Measurements from ENCODE around the gene RNF149.
"Not testable (repeated sequence)": the region's sequence is repeated elsewhere in the genome, so short reads cannot be mapped to it uniquely, and the experiment has no call there.

Gene RNF149
- total RNA-seq, result 108 to 230 (median 160) reads per million in 9 experiments

GRCh38 chr2:101308432-101309210 is at the start of gene RNF149:
Gene RNF149 (minus strand): TSS chr2:101308701. CDS start chr2:101308588, 113 bp downstream.
- DNase-seq, result peak; percentile 89 to 93 (median 93)
- H3K9me3 Mint-ChIP-seq, result no peaks in the 10 kb centered on the region
- peak; percentile 75 for ATAC-seq (replicated peaks)
- H3K27ac Mint-ChIP-seq, result peak within 1 kb of the TSS; percentile 95 to 98
- H3K4me1 Mint-ChIP-seq (ENCODE audit: low read depth in 2 of 2), result peaks cover 63 to 67% of the 10 kb centered on the region in 2 donors
- peaks cover 59% of the 10 kb centered on the region for H3K36me3 Mint-ChIP-seq (ENCODE audit: insufficient read depth)
- H3K27me3 Mint-ChIP-seq, result no peaks in the 10 kb centered on the region
- peak within 1 kb of the TSS; percentile 90 to 94 for H3K4me3 Mint-ChIP-seq

- Mint-ChIP-seq H3K27me3 (peaks cover 0 to 7% of the 10 kb centered on the region in 2 donors), H3K27ac (peak overlapping the region in 1 of 2 donors; percentile 6), H3K4me1 (ENCODE audit: low read depth in 2 of 2) (peaks cover 17 to 29% of the 10 kb centered on the region in 2 donors), H3K4me3 (no peak overlapping the region), H3K9me3 (no peaks in the 10 kb centered on the region), H3K36me3 (ENCODE audit: insufficient read depth) (no peaks in the 10 kb centered on the region)
- DNase-seq (no peak), ATAC-seq (replicated peaks) (no peak)
These were observed 48.9 kb upstream of the RNF149 start for GRCh38 chr2:101357376-101357775.

- H3K27ac Mint-ChIP-seq, result no peak overlapping the region
- no peak overlapping the region for H3K4me3 Mint-ChIP-seq
- no peaks in the 10 kb centered on the region for H3K36me3 Mint-ChIP-seq (ENCODE audit: insufficient read depth)
- peaks cover 0 to 7% of the 10 kb centered on the region in 2 donors for H3K27me3 Mint-ChIP-seq
- H3K4me1 Mint-ChIP-seq (ENCODE audit: low read depth in 2 of 2), result peaks cover 8 to 20% of the 10 kb centered on the region in 2 donors
- ATAC-seq (replicated peaks) (no peak), DNase-seq (no peak)
- H3K9me3 Mint-ChIP-seq, result no peaks in the 10 kb centered on the region
These were observed 48.0 kb upstream of the RNF149 start for GRCh38 chr2:101356521-101356920.

- Mint-ChIP-seq H3K4me1 (ENCODE audit: low read depth in 2 of 2) (peaks cover 5 to 15% of the 10 kb centered on the region in 2 donors), H3K27me3 (peaks cover 0 to 7% of the 10 kb centered on the region in 2 donors), H3K36me3 (ENCODE audit: insufficient read depth) (no peaks in the 10 kb centered on the region), H3K4me3 (no peak overlapping the region), H3K27ac (peak overlapping the region in 1 of 2 donors; percentile 32), H3K9me3 (no peaks in the 10 kb centered on the region)
- ATAC-seq (replicated peaks) (no peak), DNase-seq (no peak)
These were observed 47.6 kb upstream of the RNF149 start for GRCh38 chr2:101356055-101356454.

- Mint-ChIP-seq H3K9me3 (no peaks in the 10 kb centered on the region), H3K36me3 (ENCODE audit: insufficient read depth) (no peaks in the 10 kb centered on the region), H3K4me3 (no peak overlapping the region), H3K27ac (peak overlapping the region in 1 of 2 donors; percentile 32), H3K27me3 (peaks cover 0 to 7% of the 10 kb centered on the region in 2 donors), H3K4me1 (ENCODE audit: low read depth in 2 of 2) (peaks cover 5 to 16% of the 10 kb centered on the region in 2 donors)
- ATAC-seq (replicated peaks) (no peak), DNase-seq (no peak)
These were observed 47.0 kb upstream of the RNF149 start for GRCh38 chr2:101355401-101356054.

- H3K4me1 Mint-ChIP-seq (ENCODE audit: low read depth in 2 of 2), result peaks cover 4 to 13% of the 10 kb centered on the region in 2 donors
- H3K9me3 Mint-ChIP-seq, result no peaks in the 10 kb centered on the region
- H3K4me3 Mint-ChIP-seq, result no peak overlapping the region
- ATAC-seq (replicated peaks) (no peak), DNase-seq (no peak)
- H3K36me3 Mint-ChIP-seq (ENCODE audit: insufficient read depth), result no peaks in the 10 kb centered on the region
- H3K27me3 Mint-ChIP-seq, result peaks cover 0 to 7% of the 10 kb centered on the region in 2 donors
- no peak overlapping the region for H3K27ac Mint-ChIP-seq
These were observed 46.2 kb upstream of the RNF149 start for GRCh38 chr2:101354420-101355311.

- H3K9me3 Mint-ChIP-seq; H3K27ac Mint-ChIP-seq; DNase-seq; H3K36me3 Mint-ChIP-seq (ENCODE audit: insufficient read depth); H3K4me3 Mint-ChIP-seq; ATAC-seq (replicated peaks); H3K4me1 Mint-ChIP-seq (ENCODE audit: low read depth in 2 of 2); H3K27me3 Mint-ChIP-seq: not testable (repeated sequence)
These were observed 44.1 kb upstream of the RNF149 start for GRCh38 chr2:101352631-101353030.

- Mint-ChIP-seq H3K4me3 (no peak overlapping the region), H3K27me3 (peaks cover 0 to 7% of the 10 kb centered on the region in 2 donors), H3K36me3 (ENCODE audit: insufficient read depth) (no peaks in the 10 kb centered on the region), H3K27ac (no peak overlapping the region), H3K4me1 (ENCODE audit: low read depth in 2 of 2) (peaks cover 4 to 9% of the 10 kb centered on the region in 2 donors), H3K9me3 (no peaks in the 10 kb centered on the region)
- ATAC-seq (replicated peaks) (no peak), DNase-seq (no peak)
These were observed 42.7 kb upstream of the RNF149 start for GRCh38 chr2:101351207-101351606.

GRCh38 chr2:101349893-101350662 is 41.6 kb upstream of the RNF149 start:
- Mint-ChIP-seq H3K4me1 (ENCODE audit: low read depth in 2 of 2) (peaks cover 4 to 9% of the 10 kb centered on the region in 2 donors), H3K27ac (no peak overlapping the region), H3K9me3 (no peaks in the 10 kb centered on the region), H3K27me3 (peaks cover 0 to 7% of the 10 kb centered on the region in 2 donors), H3K36me3 (ENCODE audit: insufficient read depth) (no peaks in the 10 kb centered on the region), H3K4me3 (no peak overlapping the region)
- no peak for DNase-seq
- peak; percentile 59 for ATAC-seq (replicated peaks)

- Mint-ChIP-seq H3K36me3 (ENCODE audit: insufficient read depth) (no peaks in the 10 kb centered on the region), H3K4me1 (ENCODE audit: low read depth in 2 of 2) (peaks cover 6 to 9% of the 10 kb centered on the region in 2 donors), H3K4me3 (no peak overlapping the region), H3K27ac (no peak overlapping the region), H3K9me3 (no peaks in the 10 kb centered on the region), H3K27me3 (no peaks in the 10 kb centered on the region)
- ATAC-seq (replicated peaks) (no peak), DNase-seq (no peak)
These were observed 40.4 kb upstream of the RNF149 start for GRCh38 chr2:101348883-101349282.

- Mint-ChIP-seq H3K27me3 (no peaks in the 10 kb centered on the region), H3K9me3 (no peaks in the 10 kb centered on the region), H3K36me3 (ENCODE audit: insufficient read depth) (no peaks in the 10 kb centered on the region), H3K4me1 (ENCODE audit: low read depth in 2 of 2) (peaks cover 10 to 14% of the 10 kb centered on the region in 2 donors), H3K4me3 (no peak overlapping the region), H3K27ac (no peak overlapping the region)
- DNase-seq (no peak), ATAC-seq (replicated peaks) (no peak)
These were observed 38.4 kb upstream of the RNF149 start for GRCh38 chr2:101346909-101347308.

GRCh38 chr2:101344137-101344536 is 35.6 kb upstream of the RNF149 start:
- H3K27me3 Mint-ChIP-seq, result no peaks in the 10 kb centered on the region
- no peaks in the 10 kb centered on the region for H3K36me3 Mint-ChIP-seq (ENCODE audit: insufficient read depth)
- no peaks in the 10 kb centered on the region for H3K9me3 Mint-ChIP-seq
- no peak overlapping the region for H3K27ac Mint-ChIP-seq
- ATAC-seq (replicated peaks) (no peak), DNase-seq (no peak)
- no peak overlapping the region for H3K4me3 Mint-ChIP-seq
- peaks cover 13 to 19% of the 10 kb centered on the region in 2 donors for H3K4me1 Mint-ChIP-seq (ENCODE audit: low read depth in 2 of 2)
